Measurements from ENCODE around the gene TIE1. TPM values are rescaled to one million over a fixed set of nuclear protein-coding genes. Genes with fewer than 3 reads are reported as not detected.

Gene TIE1
- total RNA-seq, 1 experiment from 2014 or later = not detected

- no TSS peak for BruUV-seq (replicated peaks)
- Histone ChIP-seq H3K36me3 (ENCODE audit: control insufficient read depth, insufficient read depth, low read length) (peaks cover 2% of the 10 kb centered on the region), H3K27me3 (replicated peaks; ENCODE audit: control insufficient read depth, insufficient read depth, low read length) (no peaks in the 10 kb centered on the region), H3K9me3 (no peaks in the 10 kb centered on the region), H3K4me3 (ENCODE audit: low read depth, low read length) (no peak overlapping the region), H3K4me1 (peaks cover 20% of the 10 kb centered on the region)
- peaks cover 13% of the 10 kb centered on the region for H3K4me1 Mint-ChIP-seq (ENCODE audit: low read depth, unreplicated experiment)
- no peak for DNase-seq
- H3K27ac Mint-ChIP-seq (ENCODE audit: unreplicated experiment) = no peak overlapping the region
- no peak overlapping the region for H3K4me3 Mint-ChIP-seq (ENCODE audit: unreplicated experiment)
- POLR2A ChIA-PET = interaction anchor here (0.6 kb wide), 1 partner anchor 13 kb away, joined by 5 read pairs; no protein-coding TSS in a partner anchor
- intact Hi-C loops (cut with micrococcal nuclease; ENCODE audit: unreplicated experiment) = no loop called here
- TF ChIP-seq CTCF (IDR thresholded peaks at IDR 0.05; ENCODE audit: insufficient read depth in 1 of 2, low read depth in 1 of 2, low read length in 1 of 2, severe bottlenecking in 1 of 2, unreplicated experiment in 1 of 2) = no peak
- no peaks in the 10 kb centered on the region for H3K27me3 Mint-ChIP-seq (ENCODE audit: insufficient read depth, unreplicated experiment)
- CTCF ChIA-PET = interaction anchor here (0.6 kb wide), 1 partner anchor 118 kb away, joined by 3 read pairs; no protein-coding TSS in a partner anchor
- H3K36me3 Mint-ChIP-seq (ENCODE audit: insufficient read depth, unreplicated experiment) = peaks cover 8% of the 10 kb centered on the region
- H3K9me3 Mint-ChIP-seq (ENCODE audit: unreplicated experiment) = no peaks in the 10 kb centered on the region
Measured at GRCh38 chr1:43279161-43279560, 21.6 kb upstream of the TIE1 start.

- Histone ChIP-seq H3K27me3 (replicated peaks; ENCODE audit: control insufficient read depth, insufficient read depth, low read length) (no peaks in the 10 kb centered on the region), H3K4me3 (ENCODE audit: low read depth, low read length) (no peak overlapping the region), H3K36me3 (ENCODE audit: control insufficient read depth, insufficient read depth, low read length) (peaks cover 2% of the 10 kb centered on the region), H3K9me3 (no peaks in the 10 kb centered on the region), H3K4me1 (peaks cover 24% of the 10 kb centered on the region)
- DNase-seq = no peak
- intact Hi-C loops (cut with micrococcal nuclease; ENCODE audit: unreplicated experiment) = loop anchor here (10.0 kb wide), 1 partner anchor 45 kb away; no protein-coding TSS in a partner anchor
- H3K4me1 Mint-ChIP-seq (ENCODE audit: low read depth, unreplicated experiment) = peaks cover 18% of the 10 kb centered on the region
- H3K9me3 Mint-ChIP-seq (ENCODE audit: unreplicated experiment) = no peaks in the 10 kb centered on the region
- POLR2A ChIA-PET = interaction anchor here (0.6 kb wide), 1 partner anchor 13 kb away, joined by 5 read pairs; no protein-coding TSS in a partner anchor
- BruUV-seq (replicated peaks) = no TSS peak
- no peak overlapping the region for H3K4me3 Mint-ChIP-seq (ENCODE audit: unreplicated experiment)
- no peak overlapping the region for H3K27ac Mint-ChIP-seq (ENCODE audit: unreplicated experiment)
- no peaks in the 10 kb centered on the region for H3K27me3 Mint-ChIP-seq (ENCODE audit: insufficient read depth, unreplicated experiment)
- TF ChIP-seq CTCF (IDR thresholded peaks at IDR 0.05; ENCODE audit: insufficient read depth in 1 of 2, low read depth in 1 of 2, low read length in 1 of 2, severe bottlenecking in 1 of 2, unreplicated experiment in 1 of 2) = no peak
- H3K36me3 Mint-ChIP-seq (ENCODE audit: insufficient read depth, unreplicated experiment) = peaks cover 3% of the 10 kb centered on the region
- CTCF ChIA-PET = interaction anchor here (0.6 kb wide), 1 partner anchor 117 kb away, joined by 3 read pairs; no protein-coding TSS in a partner anchor
Measured at GRCh38 chr1:43279666-43280065, 21.1 kb upstream of the TIE1 start.

GRCh38 chr1:43280692-43281091 is 20.1 kb upstream of the TIE1 start:
- H3K9me3 Mint-ChIP-seq (ENCODE audit: unreplicated experiment) = no peaks in the 10 kb centered on the region
- no peak overlapping the region for H3K27ac Mint-ChIP-seq (ENCODE audit: unreplicated experiment)
- BruUV-seq (replicated peaks) = no TSS peak
- Histone ChIP-seq H3K4me1 (peaks cover 27% of the 10 kb centered on the region), H3K4me3 (ENCODE audit: low read depth, low read length) (no peak overlapping the region), H3K27me3 (replicated peaks; ENCODE audit: control insufficient read depth, insufficient read depth, low read length) (no peaks in the 10 kb centered on the region), H3K9me3 (no peaks in the 10 kb centered on the region), H3K36me3 (ENCODE audit: control insufficient read depth, insufficient read depth, low read length) (peaks cover 2% of the 10 kb centered on the region)
- no peak for DNase-seq
- H3K36me3 Mint-ChIP-seq (ENCODE audit: insufficient read depth, unreplicated experiment) = peaks cover 5% of the 10 kb centered on the region
- intact Hi-C loops (cut with micrococcal nuclease; ENCODE audit: unreplicated experiment) = loop anchor here (10.0 kb wide), 1 partner anchor 46 kb away; no protein-coding TSS in a partner anchor
- H3K4me1 Mint-ChIP-seq (ENCODE audit: low read depth, unreplicated experiment) = peaks cover 19% of the 10 kb centered on the region
- H3K4me3 Mint-ChIP-seq (ENCODE audit: unreplicated experiment) = no peak overlapping the region
- POLR2A ChIA-PET = no interaction called here
- no peak for TF ChIP-seq CTCF (IDR thresholded peaks at IDR 0.05; ENCODE audit: insufficient read depth in 1 of 2, low read depth in 1 of 2, low read length in 1 of 2, severe bottlenecking in 1 of 2, unreplicated experiment in 1 of 2)
- CTCF ChIA-PET = no interaction called here
- no peaks in the 10 kb centered on the region for H3K27me3 Mint-ChIP-seq (ENCODE audit: insufficient read depth, unreplicated experiment)
